Activated gamma-delta T cell (primary cell): ENCODE results near the gene MYEOV.

Source experiments
- DNase-seq: peaks from one replicate; lab custom pipeline; 2025; lab: John Stamatoyannopoulos, UW

Gene MYEOV

GRCh38 chr11:69301455-69302401, 7.8 kb downstream of the MYEOV start:
- no peak for DNase-seq

- DNase-seq = no peak
Measured at GRCh38 chr11:69302447-69303020, 8.6 kb downstream of the MYEOV start.

DNA sequence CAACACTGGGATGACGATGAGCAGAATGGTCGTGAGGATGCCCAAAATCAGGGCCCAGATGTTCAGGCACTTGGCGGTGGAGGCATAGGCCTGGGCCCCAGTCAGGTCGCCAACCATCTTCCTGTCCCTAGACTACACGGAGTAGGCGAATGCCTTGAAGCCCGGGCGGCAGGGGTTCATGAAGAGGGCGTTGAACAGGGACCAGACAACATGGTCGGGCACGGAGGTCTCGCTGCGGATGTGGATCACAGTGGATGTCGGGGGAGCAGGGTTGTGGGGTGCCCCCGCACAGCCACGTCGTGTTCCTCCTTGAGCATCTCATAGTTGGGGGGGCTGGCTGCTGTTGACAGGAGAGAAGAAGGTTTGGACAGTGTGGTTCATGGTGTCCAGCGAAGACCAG, 9.5 kb downstream of the MYEOV start:
- DNase-seq = no peak

- DNase-seq = no peak
Measured at GRCh38 chr11:69304258-69304657, 10.3 kb downstream of the MYEOV start.

DNA sequence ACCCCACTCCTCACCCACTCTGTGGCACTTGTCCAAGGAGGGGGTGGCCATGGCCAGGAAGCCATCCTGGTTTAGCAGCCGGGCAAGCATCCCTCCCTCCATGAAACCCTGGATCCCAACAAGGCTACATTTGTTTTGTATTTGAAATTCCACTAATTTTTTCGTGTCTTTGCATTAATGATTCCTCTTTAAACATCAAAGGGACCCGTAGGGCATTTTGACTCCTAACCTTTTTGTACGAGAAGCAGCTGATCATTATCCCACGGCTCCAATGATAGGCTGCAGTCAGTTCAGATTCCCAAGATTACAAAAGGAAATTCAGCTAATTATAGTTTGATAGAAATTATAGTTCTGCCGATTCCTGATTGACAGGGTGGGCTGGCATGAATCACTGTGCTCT, 10.7 kb downstream of the MYEOV start:
- no peak for DNase-seq

GRCh38 chr11:69305885-69306540, 12.1 kb downstream of the MYEOV start:
- no peak for DNase-seq

DNA sequence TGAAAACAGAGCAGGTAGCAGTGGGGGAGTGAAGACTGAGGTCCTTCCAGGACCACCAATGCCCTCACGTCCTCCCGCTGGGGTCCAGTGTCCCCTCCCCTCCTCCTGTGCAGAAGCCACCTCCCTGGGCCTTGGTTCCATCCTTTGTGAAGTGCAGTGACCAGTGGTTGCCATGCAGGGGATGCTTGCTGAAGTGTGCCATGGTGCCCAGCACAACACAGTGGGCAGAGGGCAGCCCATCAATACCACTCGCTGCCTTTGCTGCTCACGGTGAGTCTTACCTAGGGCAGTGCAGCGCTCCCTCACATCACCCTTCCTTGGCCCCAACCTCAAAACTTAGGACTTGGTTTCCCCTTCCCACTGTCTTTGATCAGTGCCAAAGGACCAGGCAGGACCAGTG, 12.9 kb downstream of the MYEOV start:
- DNase-seq = no peak

DNA sequence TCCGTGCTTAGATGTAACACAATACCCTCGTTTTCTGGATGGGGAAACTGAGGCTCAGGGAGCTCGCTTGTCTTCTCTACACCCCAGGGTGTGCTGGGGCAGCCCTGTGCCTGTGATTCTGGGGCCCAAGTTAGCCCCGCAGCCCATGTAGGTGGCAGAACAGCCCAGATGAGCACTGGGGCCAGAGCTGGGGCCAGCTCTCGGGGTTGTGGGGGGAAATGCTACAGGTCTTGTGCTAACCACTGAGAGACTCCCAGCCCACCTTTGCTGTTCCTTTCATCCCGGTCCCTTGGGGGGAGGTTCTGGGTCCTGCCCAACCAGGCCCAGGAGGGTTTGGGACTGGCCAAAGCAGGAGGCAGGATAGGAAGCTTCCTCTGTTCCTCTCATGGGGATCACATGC, 13.5 kb downstream of the MYEOV start:
- DNase-seq = no peak

GRCh38 chr11:69307871-69308431, 14.0 kb downstream of the MYEOV start:
- no peak for DNase-seq

DNA sequence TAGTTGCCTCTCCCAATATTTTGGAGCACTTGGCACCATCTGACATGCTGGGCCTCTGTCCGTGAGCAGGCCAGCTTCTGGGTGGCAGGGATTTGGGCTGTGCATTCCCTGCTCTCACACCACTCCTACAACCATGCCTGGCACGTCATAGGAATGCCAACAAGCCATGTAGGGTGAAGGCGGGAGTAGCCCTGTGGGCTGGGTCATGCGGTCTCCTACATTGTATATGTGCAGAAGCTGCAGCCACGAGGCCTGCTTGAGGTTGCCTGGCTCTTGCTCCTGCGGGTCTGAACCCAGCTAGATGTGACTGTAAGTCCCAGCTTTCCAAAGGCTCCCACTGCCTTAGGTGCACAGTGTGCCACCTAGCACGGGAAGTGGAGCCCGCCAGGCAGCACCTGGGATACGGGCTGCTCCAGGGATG, 14.5 kb downstream of the MYEOV start:
- DNase-seq = no peak

- DNase-seq = no peak
Measured at GRCh38 chr11:69308936-69309615, 15.1 kb downstream of the MYEOV start.

DNA sequence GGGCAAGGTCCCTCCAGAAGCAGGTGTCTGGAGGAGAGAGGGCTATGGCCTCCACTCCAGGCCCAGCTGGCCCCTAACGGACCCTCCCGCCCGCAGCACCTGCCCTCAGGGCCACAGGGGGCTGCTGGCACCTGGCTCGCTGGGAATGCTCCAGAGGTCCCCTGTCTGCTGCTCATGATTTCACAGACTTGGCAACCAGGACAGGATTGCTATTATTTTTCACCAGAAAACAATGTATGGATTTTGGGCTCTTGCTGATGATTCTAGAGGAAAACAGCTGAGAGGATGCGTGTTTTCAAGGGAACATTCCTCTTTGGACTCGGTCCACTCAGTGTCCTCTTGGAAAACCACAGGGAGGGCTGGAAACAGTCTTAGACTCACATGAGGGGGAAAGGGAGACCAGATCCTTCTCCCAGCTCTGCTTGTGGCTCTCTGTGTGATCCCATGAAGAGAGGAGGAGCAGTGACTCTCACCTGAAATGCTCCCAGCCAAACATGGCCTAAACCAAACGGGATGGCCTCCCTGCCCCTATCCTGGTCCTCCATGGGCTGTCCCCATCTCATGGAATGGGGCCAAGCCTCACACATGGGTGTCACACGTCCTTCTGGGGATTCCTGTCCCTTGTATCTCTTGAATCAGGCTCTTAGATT, 15.8 kb downstream of the MYEOV start:
- DNase-seq = no peak

GRCh38 chr11:69310351-69310750, 16.4 kb downstream of the MYEOV start:
- DNase-seq = no peak

GRCh38 chr11:69310934-69311766, 17.2 kb downstream of the MYEOV start:
- DNase-seq = no peak

GRCh38 chr11:69311767-69312385, 17.9 kb downstream of the MYEOV start:
- no peak for DNase-seq

GRCh38 chr11:69312453-69313404, 18.8 kb downstream of the MYEOV start:
- DNase-seq = no peak

GRCh38 chr11:69313992-69314391, 20.0 kb downstream of the MYEOV start:
- no peak for DNase-seq

GRCh38 chr11:69314555-69314954, 20.6 kb downstream of the MYEOV start:
- DNase-seq = no peak

DNA sequence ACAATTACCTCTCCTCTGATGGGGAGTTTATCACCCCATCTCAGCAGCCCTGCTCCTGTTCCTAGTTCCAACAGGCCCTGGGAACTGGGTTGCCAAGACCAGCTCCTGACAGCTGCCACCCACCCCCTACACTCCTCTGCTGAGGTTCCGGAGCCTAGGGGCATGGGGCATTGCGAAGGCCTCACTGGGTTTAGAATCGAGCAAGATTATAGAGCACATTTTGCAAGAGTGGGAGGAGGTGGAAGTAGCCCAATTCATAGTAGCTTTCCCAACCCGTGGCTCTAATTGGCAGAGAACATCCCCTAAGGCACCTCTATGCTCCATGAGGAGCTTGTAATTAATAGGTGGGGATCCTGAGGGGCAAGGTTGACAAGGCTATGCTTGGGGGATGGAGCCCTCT, 23.0 kb downstream of the MYEOV start:
- no peak for DNase-seq
